ENCODE results near the gene P3H2.

DNA sequence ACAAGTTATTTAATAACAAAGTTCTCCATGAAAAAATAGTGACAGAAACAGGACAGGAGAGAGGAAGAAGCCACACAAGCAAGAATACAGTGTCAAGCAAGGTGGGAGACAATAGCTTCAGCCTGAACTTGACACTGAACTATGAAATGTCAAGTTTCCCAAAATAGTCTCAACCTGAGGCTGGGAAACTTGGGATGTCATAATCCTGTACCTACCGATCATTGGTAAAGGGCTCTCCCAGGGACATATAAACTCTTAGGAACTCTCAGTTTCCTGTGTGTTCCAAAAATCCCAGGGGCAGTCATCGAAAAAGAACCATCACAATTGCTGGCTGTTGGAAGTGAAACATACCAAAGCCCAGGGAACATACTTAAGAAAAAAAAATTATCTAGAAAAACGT, 211.6 kb downstream of the P3H2 start:
- TF ChIP-seq, protein P1, sequence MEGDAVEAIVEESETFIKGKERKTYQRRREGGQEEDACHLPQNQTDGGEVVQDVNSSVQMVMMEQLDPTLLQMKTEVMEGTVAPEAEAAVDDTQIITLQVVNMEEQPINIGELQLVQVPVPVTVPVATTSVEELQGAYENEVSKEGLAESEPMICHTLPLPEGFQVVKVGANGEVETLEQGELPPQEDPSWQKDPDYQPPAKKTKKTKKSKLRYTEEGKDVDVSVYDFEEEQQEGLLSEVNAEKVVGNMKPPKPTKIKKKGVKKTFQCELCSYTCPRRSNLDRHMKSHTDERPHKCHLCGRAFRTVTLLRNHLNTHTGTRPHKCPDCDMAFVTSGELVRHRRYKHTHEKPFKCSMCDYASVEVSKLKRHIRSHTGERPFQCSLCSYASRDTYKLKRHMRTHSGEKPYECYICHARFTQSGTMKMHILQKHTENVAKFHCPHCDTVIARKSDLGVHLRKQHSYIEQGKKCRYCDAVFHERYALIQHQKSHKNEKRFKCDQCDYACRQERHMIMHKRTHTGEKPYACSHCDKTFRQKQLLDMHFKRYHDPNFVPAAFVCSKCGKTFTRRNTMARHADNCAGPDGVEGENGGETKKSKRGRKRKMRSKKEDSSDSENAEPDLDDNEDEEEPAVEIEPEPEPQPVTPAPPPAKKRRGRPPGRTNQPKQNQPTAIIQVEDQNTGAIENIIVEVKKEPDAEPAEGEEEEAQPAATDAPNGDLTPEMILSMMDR (IDR thresholded peaks at IDR 0.05) = no peak
- no peak for TF ChIP-seq ZFX (IDR thresholded peaks at IDR 0.05; ENCODE audit: borderline replicate concordance)

All from 22Rv1 (cell line).